Keratinocyte (primary cell): ENCODE data around the gene UBR7. TPM values are rescaled to one million over a fixed set of nuclear protein-coding genes. Genes with fewer than 3 reads are reported as not detected.

Experiments used
- DNase-seq: peaks from one replicate; pipeline ENCODE4 v3.0.0-alpha.2; 2011; ENCODE audit warnings: low read depth, missing footprints, low spot score
- FAIRE-seq: peaks from 2 replicates; lab custom pipeline; 2011; peaks lifted over from hg19 to GRCh38; lab: Jason Lieb, UNC
- H2AFZ ChIP-seq: 2 replicates; pipeline ENCODE4 v1.6.0; 2012; ENCODE audit warnings: low read length, control low read depth, inconsistent platforms; ENCODE audit not compliant: control insufficient read depth
- H3K27ac ChIP-seq: 2 replicates; pipeline ENCODE4 v1.5.1; 2011; ENCODE audit warnings: low read length; ENCODE audit not compliant: control insufficient read depth, insufficient read depth
- H3K27me3 ChIP-seq: 3 replicates; pipeline ENCODE4 v1.6.0; 2011; ENCODE audit warnings: low read length; ENCODE audit not compliant: control insufficient read depth, insufficient read depth; ENCODE audit errors: extremely low read depth
- H3K36me3 ChIP-seq, 2 experiments: 2 replicates in 1 of 2; 3 replicates in 1 of 2; pipeline ENCODE4 v1.5.1; 2011; ENCODE audit warnings: low read length in 2 of 2, mild to moderate bottlenecking in 1 of 2; ENCODE audit not compliant: control insufficient read depth in 2 of 2, insufficient read depth in 2 of 2; ENCODE audit errors: extremely low read depth in 1 of 2
- H3K4me1 ChIP-seq: 3 replicates; pipeline ENCODE4 v1.5.1; 2011; ENCODE audit warnings: low read length; ENCODE audit not compliant: control insufficient read depth, insufficient read depth; ENCODE audit errors: extremely low read depth
- H3K4me2 ChIP-seq: 3 replicates; pipeline ENCODE4 v1.6.0; 2011; ENCODE audit warnings: low read depth, low read length; ENCODE audit not compliant: control insufficient read depth, insufficient read depth; ENCODE audit errors: extremely low read depth
- H3K4me3 ChIP-seq, 3 experiments: fragments of 200-600 bp in 1 of 3; sonication (generic) in 1 of 3; 2 replicates in 2 of 3; 3 replicates in 1 of 3; pipeline ENCODE4 v1.5.1; 2011 to 2016; ENCODE audit warnings: low read length in 3 of 3, mild to moderate bottlenecking in 3 of 3, control low read depth in 2 of 3, inconsistent platforms in 1 of 3, low read depth in 1 of 3, mixed read lengths in 1 of 3, mixed run types in 1 of 3, moderate library complexity in 1 of 3; ENCODE audit not compliant: control insufficient read depth in 2 of 3, insufficient read depth in 2 of 3; ENCODE audit errors: extremely low read depth in 1 of 3
- H3K79me2 ChIP-seq: 2 replicates; pipeline ENCODE4 v1.6.0; 2012; ENCODE audit warnings: low read length; ENCODE audit not compliant: control insufficient read depth, insufficient read depth
- H3K9ac ChIP-seq: 3 replicates; pipeline ENCODE4 v1.6.0; 2011; ENCODE audit warnings: low read length; ENCODE audit not compliant: control insufficient read depth, insufficient read depth; ENCODE audit errors: extremely low read depth
- H3K9me1 ChIP-seq: 3 replicates; pipeline ENCODE4 v1.6.0; 2011; ENCODE audit warnings: low read length; ENCODE audit not compliant: control insufficient read depth, insufficient read depth; ENCODE audit errors: extremely low read depth
- H3K9me3 ChIP-seq: 2 replicates; pipeline ENCODE4 v1.5.1; 2012; ENCODE audit warnings: low read depth, low read length; ENCODE audit not compliant: control insufficient read depth
- H4K20me1 ChIP-seq: 3 replicates; pipeline ENCODE4 v1.6.0; 2011; ENCODE audit warnings: low read length; ENCODE audit not compliant: control insufficient read depth, insufficient read depth; ENCODE audit errors: extremely low read depth
- EZH2 ChIP-seq: IDR thresholded peaks from one replicate; pipeline ENCODE4 v1.6.1; 2012; ENCODE audit warnings: inconsistent platforms, mild to moderate bottlenecking, low read length, moderate library complexity
- dilution Hi-C: fragments of 300-500 bp; cut with MboI; formaldehyde crosslinking; loops from one replicate; pipeline ENCODE4 v1.7.0; 2020; ENCODE audit warnings: low sequenced_read_pairs; ENCODE audit not compliant: extremely low pct_ligation_motif_present
- polyA plus RNA-seq, 5 experiments: library from polyadenylated mRNA; depleted of rRNA in 3 of 5; stranded (reverse) in 3 of 5; stranded (forward) in 1 of 5; unstranded in 1 of 5; fragments of >200 nt; gene quantifications; 1 replicate in 1 of 5; 2 replicates in 3 of 5; 3 replicates in 1 of 5; pipeline versions ENCODE4 v1.2.1 to v1.2.3, GENCODE V29; 2011 to 2012; ENCODE audit warnings: missing spikeins in 2 of 5, low read depth in 1 of 5, low replicate concordance in 1 of 5
- TF ChIP-seq, protein P1 (sequence below), 3 experiments: IDR thresholded peaks in 1 of 3; conservative IDR thresholded peaks in 1 of 3; optimal IDR thresholded peaks in 1 of 3; 2 replicates in 2 of 3; 3 replicates in 1 of 3; pipeline versions ENCODE3 to v1.5.1; 2011; ENCODE audit warnings: low read length in 3 of 3, mild to moderate bottlenecking in 3 of 3, moderate library complexity in 2 of 3, control low read depth in 1 of 3, inconsistent platforms in 1 of 3; ENCODE audit not compliant: insufficient read depth in 2 of 3; ENCODE audit errors: extremely low read depth in 1 of 3

Gene UBR7
- polyA plus RNA-seq, 1 donor (not counting 4 experiments of a cell fraction or from before 2014, with no cell fraction given): 17.2 TPM

DNA sequence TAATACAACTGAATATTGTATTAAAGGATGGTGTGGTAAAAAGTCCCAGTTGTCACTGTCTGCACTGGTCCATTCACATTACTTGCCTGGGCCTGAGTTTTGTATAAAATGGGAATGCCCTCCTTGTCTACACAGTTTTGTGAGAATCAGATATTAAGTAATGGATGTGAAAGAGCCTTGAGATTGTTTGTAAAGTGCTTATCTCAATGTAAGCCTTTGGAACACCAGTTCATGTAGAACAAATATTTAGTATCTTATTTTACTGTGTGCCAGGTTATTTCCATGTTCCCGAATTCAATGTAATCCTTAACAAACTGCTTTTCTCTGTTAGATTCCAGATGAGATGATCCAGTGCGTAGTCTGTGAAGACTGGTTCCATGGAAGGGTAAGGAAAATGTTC lies 7.5 kb downstream of the UBR7 start:
- Histone ChIP-seq H3K4me2 (no peak overlapping the region), H2AFZ (no peak overlapping the region), H3K79me2 (no peaks in the 10 kb centered on the region), H3K9me1 (no peaks in the 10 kb centered on the region), H3K27me3 (no peaks in the 10 kb centered on the region), H3K4me3 (no peak overlapping the region), H3K9me3 (no peaks in the 10 kb centered on the region), H3K4me1 (no peaks in the 10 kb centered on the region), H4K20me1 (no peaks in the 10 kb centered on the region), H3K27ac (no peak overlapping the region), H3K36me3 (peaks cover 0 to 10% of the 10 kb centered on the region in 2 experiments), H3K9ac (no peak overlapping the region)
- dilution Hi-C loops: no loop called here
- no peak for FAIRE-seq
- no peak for DNase-seq
- TF ChIP-seq, protein P1, sequence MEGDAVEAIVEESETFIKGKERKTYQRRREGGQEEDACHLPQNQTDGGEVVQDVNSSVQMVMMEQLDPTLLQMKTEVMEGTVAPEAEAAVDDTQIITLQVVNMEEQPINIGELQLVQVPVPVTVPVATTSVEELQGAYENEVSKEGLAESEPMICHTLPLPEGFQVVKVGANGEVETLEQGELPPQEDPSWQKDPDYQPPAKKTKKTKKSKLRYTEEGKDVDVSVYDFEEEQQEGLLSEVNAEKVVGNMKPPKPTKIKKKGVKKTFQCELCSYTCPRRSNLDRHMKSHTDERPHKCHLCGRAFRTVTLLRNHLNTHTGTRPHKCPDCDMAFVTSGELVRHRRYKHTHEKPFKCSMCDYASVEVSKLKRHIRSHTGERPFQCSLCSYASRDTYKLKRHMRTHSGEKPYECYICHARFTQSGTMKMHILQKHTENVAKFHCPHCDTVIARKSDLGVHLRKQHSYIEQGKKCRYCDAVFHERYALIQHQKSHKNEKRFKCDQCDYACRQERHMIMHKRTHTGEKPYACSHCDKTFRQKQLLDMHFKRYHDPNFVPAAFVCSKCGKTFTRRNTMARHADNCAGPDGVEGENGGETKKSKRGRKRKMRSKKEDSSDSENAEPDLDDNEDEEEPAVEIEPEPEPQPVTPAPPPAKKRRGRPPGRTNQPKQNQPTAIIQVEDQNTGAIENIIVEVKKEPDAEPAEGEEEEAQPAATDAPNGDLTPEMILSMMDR (optimal IDR thresholded peaks at IDR 0.05 in 1 of 3, IDR thresholded peaks at IDR 0.05 in 1 of 3, conservative IDR thresholded peaks at IDR 0.05 in 1 of 3; ENCODE audit: extremely low read depth in 1 of 3, insufficient read depth in 2 of 3, low read length in 3 of 3): no peak
- no peak for TF ChIP-seq EZH2

DNA sequence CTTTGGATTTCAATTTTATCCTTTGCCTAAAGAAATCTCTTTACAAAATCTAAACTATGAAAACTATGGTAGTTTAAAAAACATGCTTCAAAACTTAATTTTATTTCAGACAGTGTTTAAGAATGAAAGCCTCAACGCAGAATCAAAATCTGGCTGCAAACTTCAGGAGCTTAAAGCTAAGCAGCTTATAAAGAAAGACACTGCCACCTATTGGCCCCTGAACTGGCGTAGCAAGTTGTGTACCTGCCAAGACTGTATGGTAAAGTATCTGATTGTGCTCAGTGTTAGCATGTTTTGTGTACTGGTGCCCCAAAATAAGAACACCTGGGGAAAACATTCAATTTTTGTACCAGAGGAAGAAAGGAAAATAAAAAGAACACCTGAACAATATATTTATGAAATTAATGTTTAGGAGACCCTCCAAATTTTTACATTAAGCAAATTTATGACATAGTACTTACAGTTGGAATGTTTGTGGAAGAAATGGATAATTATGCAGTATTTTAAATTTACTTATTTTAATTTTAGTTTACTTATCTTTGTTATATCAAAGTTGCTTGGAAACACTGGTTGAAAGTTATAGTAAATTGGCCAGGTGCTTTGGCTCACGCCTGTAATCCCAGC lies 12.2 kb downstream of the UBR7 start:
- DNase-seq: peak; percentile 26
- peak; percentile 69 for FAIRE-seq
- Histone ChIP-seq H3K9ac (no peak overlapping the region), H3K79me2 (no peaks in the 10 kb centered on the region), H4K20me1 (no peaks in the 10 kb centered on the region), H3K4me1 (no peaks in the 10 kb centered on the region), H3K9me1 (no peaks in the 10 kb centered on the region), H2AFZ (no peak overlapping the region), H3K9me3 (no peaks in the 10 kb centered on the region), H3K36me3 (peaks cover 3 to 25% of the 10 kb centered on the region in 2 experiments), H3K27me3 (no peaks in the 10 kb centered on the region), H3K4me2 (no peak overlapping the region), H3K4me3 (no peak overlapping the region), H3K27ac (no peak overlapping the region)
- dilution Hi-C loops: no loop called here
- TF ChIP-seq, protein P1 (optimal IDR thresholded peaks at IDR 0.05 in 1 of 3, IDR thresholded peaks at IDR 0.05 in 1 of 3, conservative IDR thresholded peaks at IDR 0.05 in 1 of 3; ENCODE audit: extremely low read depth in 1 of 3, insufficient read depth in 2 of 3, low read length in 3 of 3): peak; percentile 66 to 77 (median 67)
- TF ChIP-seq EZH2: no peak
